Epithelial cell of proximal tubule (primary cell): ENCODE measurements around the gene SLC25A34. TPM values are rescaled to one million over a fixed set of nuclear protein-coding genes. Genes with fewer than 3 reads are reported as not detected.

Experiments used
- DNase-seq: peaks from one replicate; pipeline ENCODE4 v3.0.0-alpha.2; 2011; ENCODE audit warnings: low read depth
- H3K4me3 ChIP-seq: 2 replicates; pipeline ENCODE4 v1.5.1; 2011; ENCODE audit warnings: low read depth, mild to moderate bottlenecking, low read length
- CTCF ChIP-seq: conservative IDR thresholded peaks from 2 replicates; pipeline ENCODE4 v1.5.1; 2012; ENCODE audit warnings: low read depth, mild to moderate bottlenecking, low read length
- total RNA-seq: library from RNA; depleted of rRNA; stranded (reverse); fragments of >200 nt; gene quantifications from 2 replicates; pipeline ENCODE4 v1.2.3, GENCODE V29; 2015

The SLC25A34 gene
- total RNA-seq, 1 donor from 2014 or later: 0.75 TPM

GRCh38 chr1:15712168-15712567, 23.9 kb upstream of the SLC25A34 start:
- no peak for DNase-seq
- no peak overlapping the region for H3K4me3 ChIP-seq
- no peak for TF ChIP-seq CTCF

- no peak overlapping the region for H3K4me3 ChIP-seq
These were observed 21.5 kb upstream of the SLC25A34 start for GRCh38 chr1:15714406-15715136.

GRCh38 chr1:15717418-15718125, 18.5 kb upstream of the SLC25A34 start:
- TF ChIP-seq CTCF: no peak
- no peak for DNase-seq
- H3K4me3 ChIP-seq: no peak overlapping the region

More at GRCh38 chr1:15714406-15715136, 21.5 kb upstream of the SLC25A34 start:
- TF ChIP-seq CTCF: no peak
- no peak for DNase-seq

- DNase-seq: no peak
- TF ChIP-seq CTCF: no peak
- no peak overlapping the region for H3K4me3 ChIP-seq
These were observed 17.9 kb upstream of the SLC25A34 start for GRCh38 chr1:15718199-15718601.

- no peak for DNase-seq
- H3K4me3 ChIP-seq: no peak overlapping the region
- TF ChIP-seq CTCF: no peak
These were observed 16.5 kb upstream of the SLC25A34 start for GRCh38 chr1:15719381-15720120.

- no peak for TF ChIP-seq CTCF
- no peak for DNase-seq
- H3K4me3 ChIP-seq: no peak overlapping the region
These were observed 15.2 kb upstream of the SLC25A34 start for GRCh38 chr1:15720861-15721260.
